SK-N-SH (cell line): ENCODE results near the gene ACTR2. TPM values are rescaled to one million over a fixed set of nuclear protein-coding genes. Genes with fewer than 3 reads are reported as not detected.

ENCODE experiments used
- CHD2 ChIP-seq: fragments of 150-350 bp; IDR thresholded peaks from 2 replicates; pipeline ENCODE4 v1.6.1; 2018; ENCODE audit warnings: low read length; ENCODE audit not compliant: partially characterized antibody
- EP300 ChIP-seq, 2 experiments: IDR thresholded peaks; 2 replicates each; pipeline versions ENCODE4 v1.4.0 to v1.6.1; 2012; ENCODE audit warnings: borderline replicate concordance in 1 of 2, low read depth in 1 of 2, low read length in 1 of 2
- EZH2phosphoT487 ChIP-seq: fragments of 200-600 bp; sonication (generic); IDR thresholded peaks from 2 replicates; pipeline ENCODE4 v1.6.1; 2017; ENCODE audit warnings: low read depth, mixed run types, mild to moderate bottlenecking, antibody characterized with exemption, moderate library complexity, borderline replicate concordance
- FOXJ3 ChIP-seq: sonication (generic); formaldehyde crosslinking; IDR thresholded peaks from 2 replicates; pipeline ENCODE4 v1.5.1; 2020; ENCODE audit warnings: mild to moderate bottlenecking, missing genetic modification reagents
- GABPA ChIP-seq: IDR thresholded peaks from 2 replicates; pipeline ENCODE4 v1.4.0; 2012; ENCODE audit warnings: low read depth, mild to moderate bottlenecking
- JUND ChIP-seq: IDR thresholded peaks from 2 replicates; pipeline ENCODE4 v1.4.0; 2012
- MEF2A ChIP-seq: IDR thresholded peaks from 2 replicates; pipeline ENCODE4 v1.4.0; 2012; ENCODE audit warnings: low read depth, borderline replicate concordance
- MXI1 ChIP-seq: IDR thresholded peaks from 2 replicates; pipeline ENCODE4 v1.6.1; 2012; ENCODE audit warnings: mild to moderate bottlenecking, low read depth, low read length, improper control_type of control experiment
- POLR2AphosphoS5 ChIP-seq: IDR thresholded peaks from 2 replicates; pipeline ENCODE4 v1.6.1; 2012; ENCODE audit warnings: low read depth, low read length
- RAD21 ChIP-seq: IDR thresholded peaks from 2 replicates; pipeline ENCODE4 v1.6.1; 2012; ENCODE audit warnings: mild to moderate bottlenecking, low read length
- RCOR1 ChIP-seq: fragments of 150-350 bp; IDR thresholded peaks from 2 replicates; pipeline ENCODE4 v1.6.1; 2017; ENCODE audit warnings: antibody characterized with exemption, low read length
- RFX5 ChIP-seq: IDR thresholded peaks from 2 replicates; pipeline ENCODE4 v1.6.1; 2012; ENCODE audit warnings: mild to moderate bottlenecking, improper control_type of control experiment, low read length
- SIN3A ChIP-seq: IDR thresholded peaks from 2 replicates; pipeline ENCODE4 v1.6.1; 2012; ENCODE audit warnings: low read depth, mild to moderate bottlenecking, low read length, moderate library complexity, borderline replicate concordance
- SMC3 ChIP-seq: IDR thresholded peaks from 2 replicates; pipeline ENCODE4 v1.6.1; 2012; ENCODE audit warnings: low read depth, low read length, improper control_type of control experiment
- polyA plus RNA-seq, 3 experiments: library from polyadenylated mRNA; depleted of rRNA; stranded (reverse); fragments of >200 nt; gene quantifications; 2 replicates each; pipeline ENCODE4 v1.2.3, GENCODE V29; 2012
- TF ChIP-seq, protein P1 (sequence below): IDR thresholded peaks from 2 replicates; pipeline ENCODE4 v1.6.1; 2012; ENCODE audit warnings: mild to moderate bottlenecking, low read depth, low read length, moderate library complexity
- TF ChIP-seq, protein P2 (sequence below): fragments of 200-600 bp; sonication (generic); IDR thresholded peaks from 2 replicates; pipeline ENCODE4 v1.6.1; 2017; ENCODE audit warnings: antibody characterized with exemption, mild to moderate bottlenecking, moderate library complexity
- TF ChIP-seq, protein P3 (sequence below): fragments of 150-350 bp; IDR thresholded peaks from 2 replicates; pipeline ENCODE4 v1.6.1; 2016; ENCODE audit warnings: mild to moderate bottlenecking, low read depth, low read length
- TF ChIP-seq, protein P4 (sequence below): IDR thresholded peaks from 2 replicates; pipeline ENCODE4 v1.4.0; 2012; ENCODE audit warnings: low read depth, borderline replicate concordance

ACTR2 gene
- polyA plus RNA-seq, 1 of the 3 experiments (the other 2 are of a cell fraction), result 53.0 TPM

DNA sequence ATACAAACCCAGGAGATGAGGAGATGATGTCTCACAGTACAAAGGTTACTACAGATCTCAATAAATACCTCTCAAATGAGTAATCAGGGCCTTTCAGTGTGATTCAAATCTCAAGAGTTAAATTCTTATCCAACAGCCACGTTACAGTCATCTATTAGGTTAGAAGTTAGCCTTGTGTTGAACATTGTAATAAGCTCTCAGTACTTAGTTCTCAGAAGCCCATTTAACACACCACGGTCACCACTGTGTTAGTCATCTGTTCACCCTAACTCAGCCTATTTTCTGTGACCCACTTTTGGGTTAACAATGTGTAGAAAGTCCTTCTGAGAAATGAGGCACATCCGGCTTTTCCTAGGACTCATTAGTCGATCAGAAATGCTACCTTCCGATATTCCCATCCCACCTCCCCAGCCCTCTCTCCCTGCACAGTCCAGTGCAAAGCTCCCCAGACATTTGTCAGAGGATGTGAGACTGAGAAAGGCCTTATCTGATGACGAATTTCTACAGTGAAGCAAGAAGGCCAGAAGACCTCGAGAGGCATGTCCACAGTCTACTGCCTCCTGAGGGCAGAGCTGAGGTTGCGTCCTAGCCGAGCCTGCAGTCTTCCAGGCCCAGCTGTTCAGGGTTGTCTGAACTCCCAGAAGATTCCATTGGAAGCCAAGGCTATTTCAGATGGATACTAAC, 92.6 kb downstream of the ACTR2 start (continued):
- TF ChIP-seq, protein P1, sequence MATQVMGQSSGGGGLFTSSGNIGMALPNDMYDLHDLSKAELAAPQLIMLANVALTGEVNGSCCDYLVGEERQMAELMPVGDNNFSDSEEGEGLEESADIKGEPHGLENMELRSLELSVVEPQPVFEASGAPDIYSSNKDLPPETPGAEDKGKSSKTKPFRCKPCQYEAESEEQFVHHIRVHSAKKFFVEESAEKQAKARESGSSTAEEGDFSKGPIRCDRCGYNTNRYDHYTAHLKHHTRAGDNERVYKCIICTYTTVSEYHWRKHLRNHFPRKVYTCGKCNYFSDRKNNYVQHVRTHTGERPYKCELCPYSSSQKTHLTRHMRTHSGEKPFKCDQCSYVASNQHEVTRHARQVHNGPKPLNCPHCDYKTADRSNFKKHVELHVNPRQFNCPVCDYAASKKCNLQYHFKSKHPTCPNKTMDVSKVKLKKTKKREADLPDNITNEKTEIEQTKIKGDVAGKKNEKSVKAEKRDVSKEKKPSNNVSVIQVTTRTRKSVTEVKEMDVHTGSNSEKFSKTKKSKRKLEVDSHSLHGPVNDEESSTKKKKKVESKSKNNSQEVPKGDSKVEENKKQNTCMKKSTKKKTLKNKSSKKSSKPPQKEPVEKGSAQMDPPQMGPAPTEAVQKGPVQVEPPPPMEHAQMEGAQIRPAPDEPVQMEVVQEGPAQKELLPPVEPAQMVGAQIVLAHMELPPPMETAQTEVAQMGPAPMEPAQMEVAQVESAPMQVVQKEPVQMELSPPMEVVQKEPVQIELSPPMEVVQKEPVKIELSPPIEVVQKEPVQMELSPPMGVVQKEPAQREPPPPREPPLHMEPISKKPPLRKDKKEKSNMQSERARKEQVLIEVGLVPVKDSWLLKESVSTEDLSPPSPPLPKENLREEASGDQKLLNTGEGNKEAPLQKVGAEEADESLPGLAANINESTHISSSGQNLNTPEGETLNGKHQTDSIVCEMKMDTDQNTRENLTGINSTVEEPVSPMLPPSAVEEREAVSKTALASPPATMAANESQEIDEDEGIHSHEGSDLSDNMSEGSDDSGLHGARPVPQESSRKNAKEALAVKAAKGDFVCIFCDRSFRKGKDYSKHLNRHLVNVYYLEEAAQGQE, result no peak
- TF ChIP-seq MEF2A (no peak), EZH2phosphoT487 (no peak), SIN3A (no peak), RFX5 (no peak), POLR2AphosphoS5 (no peak), MXI1 (no peak), JUND (peak; percentile 73), RAD21 (no peak; the same call in 1 of the 2 replicates), SMC3 (no peak), CHD2 (no peak), RCOR1 (no peak), EP300 (IDR thresholded peaks at IDR 0.05; ENCODE audit: borderline replicate concordance in 1 of 2, low read depth in 1 of 2, low read length in 1 of 2) (no peak), FOXJ3 (CRISPR knock-in tag) (no peak), GABPA (no peak)
- TF ChIP-seq, protein P2, sequence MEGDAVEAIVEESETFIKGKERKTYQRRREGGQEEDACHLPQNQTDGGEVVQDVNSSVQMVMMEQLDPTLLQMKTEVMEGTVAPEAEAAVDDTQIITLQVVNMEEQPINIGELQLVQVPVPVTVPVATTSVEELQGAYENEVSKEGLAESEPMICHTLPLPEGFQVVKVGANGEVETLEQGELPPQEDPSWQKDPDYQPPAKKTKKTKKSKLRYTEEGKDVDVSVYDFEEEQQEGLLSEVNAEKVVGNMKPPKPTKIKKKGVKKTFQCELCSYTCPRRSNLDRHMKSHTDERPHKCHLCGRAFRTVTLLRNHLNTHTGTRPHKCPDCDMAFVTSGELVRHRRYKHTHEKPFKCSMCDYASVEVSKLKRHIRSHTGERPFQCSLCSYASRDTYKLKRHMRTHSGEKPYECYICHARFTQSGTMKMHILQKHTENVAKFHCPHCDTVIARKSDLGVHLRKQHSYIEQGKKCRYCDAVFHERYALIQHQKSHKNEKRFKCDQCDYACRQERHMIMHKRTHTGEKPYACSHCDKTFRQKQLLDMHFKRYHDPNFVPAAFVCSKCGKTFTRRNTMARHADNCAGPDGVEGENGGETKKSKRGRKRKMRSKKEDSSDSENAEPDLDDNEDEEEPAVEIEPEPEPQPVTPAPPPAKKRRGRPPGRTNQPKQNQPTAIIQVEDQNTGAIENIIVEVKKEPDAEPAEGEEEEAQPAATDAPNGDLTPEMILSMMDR, result peak; percentile 62
- TF ChIP-seq, protein P3, sequence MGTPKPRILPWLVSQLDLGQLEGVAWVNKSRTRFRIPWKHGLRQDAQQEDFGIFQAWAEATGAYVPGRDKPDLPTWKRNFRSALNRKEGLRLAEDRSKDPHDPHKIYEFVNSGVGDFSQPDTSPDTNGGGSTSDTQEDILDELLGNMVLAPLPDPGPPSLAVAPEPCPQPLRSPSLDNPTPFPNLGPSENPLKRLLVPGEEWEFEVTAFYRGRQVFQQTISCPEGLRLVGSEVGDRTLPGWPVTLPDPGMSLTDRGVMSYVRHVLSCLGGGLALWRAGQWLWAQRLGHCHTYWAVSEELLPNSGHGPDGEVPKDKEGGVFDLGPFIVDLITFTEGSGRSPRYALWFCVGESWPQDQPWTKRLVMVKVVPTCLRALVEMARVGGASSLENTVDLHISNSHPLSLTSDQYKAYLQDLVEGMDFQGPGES, result no peak
- TF ChIP-seq, protein P4, sequence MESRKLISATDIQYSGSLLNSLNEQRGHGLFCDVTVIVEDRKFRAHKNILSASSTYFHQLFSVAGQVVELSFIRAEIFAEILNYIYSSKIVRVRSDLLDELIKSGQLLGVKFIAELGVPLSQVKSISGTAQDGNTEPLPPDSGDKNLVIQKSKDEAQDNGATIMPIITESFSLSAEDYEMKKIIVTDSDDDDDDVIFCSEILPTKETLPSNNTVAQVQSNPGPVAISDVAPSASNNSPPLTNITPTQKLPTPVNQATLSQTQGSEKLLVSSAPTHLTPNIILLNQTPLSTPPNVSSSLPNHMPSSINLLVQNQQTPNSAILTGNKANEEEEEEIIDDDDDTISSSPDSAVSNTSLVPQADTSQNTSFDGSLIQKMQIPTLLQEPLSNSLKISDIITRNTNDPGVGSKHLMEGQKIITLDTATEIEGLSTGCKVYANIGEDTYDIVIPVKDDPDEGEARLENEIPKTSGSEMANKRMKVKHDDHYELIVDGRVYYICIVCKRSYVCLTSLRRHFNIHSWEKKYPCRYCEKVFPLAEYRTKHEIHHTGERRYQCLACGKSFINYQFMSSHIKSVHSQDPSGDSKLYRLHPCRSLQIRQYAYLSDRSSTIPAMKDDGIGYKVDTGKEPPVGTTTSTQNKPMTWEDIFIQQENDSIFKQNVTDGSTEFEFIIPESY, result no peak

Other genes with a start within 250 kb of the ACTR2 start
- gene SLC1A4, start 238.4 kb upstream of the ACTR2 start, polyA plus RNA-seq (2012; rRNA removed), result 4.4 and 4.7 TPM in 2 replicates
- gene CEP68, start 171.4 kb upstream of the ACTR2 start, polyA plus RNA-seq (2012; rRNA removed), result 6.2 and 7.8 TPM in 2 replicates
- gene RAB1A, start 97.7 kb upstream of the ACTR2 start, polyA plus RNA-seq (2012; rRNA removed), result 111 and 113 TPM in 2 replicates
- 13.5 and 21.9 TPM in 2 replicates for gene SPRED2, start 204.8 kb downstream of the ACTR2 start, polyA plus RNA-seq (2012; rRNA removed)